ENCODE results near the gene SIVA1.

Gene SIVA1

GRCh38 chr14:104757681-104758392 lies 4.9 kb downstream of the SIVA1 start:
- TF ChIP-seq GATA1 (IDR thresholded peaks at IDR 0.05; ENCODE audit: low read depth, low read length) (no peak), POLR2A (IDR thresholded peaks at IDR 0.05; ENCODE audit: low read length) (no peak)
- DNase-seq, result no peak

GRCh38 chr14:104758981-104759969 lies 6.3 kb downstream of the SIVA1 start:
- no peak for DNase-seq
- TF ChIP-seq POLR2A (IDR thresholded peaks at IDR 0.05; ENCODE audit: low read length) (no peak), GATA1 (IDR thresholded peaks at IDR 0.05; ENCODE audit: low read depth, low read length) (no peak)

- no peak for DNase-seq
- TF ChIP-seq POLR2A (IDR thresholded peaks at IDR 0.05; ENCODE audit: low read length) (no peak), GATA1 (IDR thresholded peaks at IDR 0.05; ENCODE audit: low read depth, low read length) (no peak)
Measured at GRCh38 chr14:104765517-104765916, 12.6 kb downstream of the SIVA1 start.

DNA sequence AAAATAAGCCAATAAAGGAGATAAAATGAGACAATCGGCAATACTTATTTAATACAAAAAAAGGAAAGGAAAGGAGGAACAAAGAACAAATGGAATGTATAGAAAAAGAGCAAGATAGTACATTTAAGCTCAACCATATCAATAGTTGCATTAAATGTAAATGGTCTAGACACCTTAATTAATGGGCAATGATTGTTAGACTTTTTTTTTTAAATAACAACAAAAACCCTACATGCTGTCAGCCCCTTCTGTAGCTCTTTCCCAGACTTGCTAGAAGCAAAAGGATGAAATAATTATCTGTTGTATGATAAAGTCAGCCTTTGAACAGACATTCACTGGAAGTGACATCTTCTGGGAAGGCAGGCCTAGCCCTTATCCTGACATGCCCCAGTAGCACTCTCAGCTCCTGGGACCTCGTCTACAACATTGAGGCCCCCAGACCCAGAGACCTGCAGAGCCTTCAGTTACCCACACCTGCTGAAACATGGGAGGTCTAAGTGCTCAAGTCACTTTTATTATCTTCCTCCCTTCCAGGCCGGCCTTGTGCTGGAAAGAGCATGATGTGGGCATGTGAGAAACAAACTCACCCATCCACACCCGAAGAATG lies 13.4 kb downstream of the SIVA1 start:
- TF ChIP-seq GATA1 (IDR thresholded peaks at IDR 0.05; ENCODE audit: low read depth, low read length) (no peak), POLR2A (IDR thresholded peaks at IDR 0.05; ENCODE audit: low read length) (no peak)
- DNase-seq, result no peak

GRCh38 chr14:104766863-104767633 lies 14.1 kb downstream of the SIVA1 start:
- no peak for DNase-seq
- TF ChIP-seq POLR2A (IDR thresholded peaks at IDR 0.05; ENCODE audit: low read length) (no peak), GATA1 (IDR thresholded peaks at IDR 0.05; ENCODE audit: low read depth, low read length) (no peak)

- TF ChIP-seq POLR2A (IDR thresholded peaks at IDR 0.05; ENCODE audit: low read length) (no peak), GATA1 (IDR thresholded peaks at IDR 0.05; ENCODE audit: low read depth, low read length) (no peak)
- DNase-seq, result no peak
Measured at GRCh38 chr14:104767634-104767918, 14.6 kb downstream of the SIVA1 start.

GRCh38 chr14:104768437-104769323 lies 15.7 kb downstream of the SIVA1 start:
- TF ChIP-seq POLR2A (IDR thresholded peaks at IDR 0.05; ENCODE audit: low read length), result no peak
- no peak for TF ChIP-seq GATA1 (IDR thresholded peaks at IDR 0.05; ENCODE audit: low read depth, low read length)
- peak; percentile 84 to 91 for DNase-seq

DNA sequence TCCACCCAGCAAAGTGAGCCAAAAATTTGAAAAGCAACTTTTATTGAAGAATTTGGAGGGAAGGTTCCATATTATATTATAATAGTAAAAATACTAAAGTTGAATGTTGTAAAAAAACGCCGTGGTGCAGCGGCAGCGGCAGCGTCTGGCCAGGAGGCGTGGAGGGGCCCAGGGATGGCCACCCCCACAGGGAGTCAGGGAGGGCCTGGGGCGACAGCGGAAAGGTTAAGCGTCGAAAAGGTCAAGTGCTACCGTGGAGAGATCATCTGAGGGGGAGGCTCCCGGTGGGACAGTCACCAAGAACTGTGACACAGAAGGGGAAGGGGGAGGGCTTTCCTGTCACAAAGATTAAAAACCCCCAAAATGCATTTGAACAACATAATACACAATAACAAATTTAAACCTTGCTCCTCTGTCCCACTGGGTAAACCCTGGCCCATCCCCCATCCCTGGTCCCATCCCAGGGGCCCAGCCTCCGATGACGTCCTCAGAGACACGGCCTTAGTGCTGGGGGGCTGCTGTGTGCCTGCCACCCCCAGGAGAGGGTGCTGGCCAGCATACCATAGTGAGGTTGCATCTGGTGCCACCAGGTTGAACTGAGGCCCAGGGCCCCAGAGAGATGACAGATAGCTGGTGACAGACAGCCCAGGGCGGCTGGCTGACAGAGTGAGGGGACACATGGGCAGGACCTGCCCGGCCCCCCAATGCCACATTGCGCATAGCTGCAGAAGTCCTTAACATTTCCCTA lies 16.6 kb downstream of the SIVA1 start:
- TF ChIP-seq POLR2A (IDR thresholded peaks at IDR 0.05; ENCODE audit: low read length), result no peak
- TF ChIP-seq GATA1 (IDR thresholded peaks at IDR 0.05; ENCODE audit: low read depth, low read length), result no peak

DNA sequence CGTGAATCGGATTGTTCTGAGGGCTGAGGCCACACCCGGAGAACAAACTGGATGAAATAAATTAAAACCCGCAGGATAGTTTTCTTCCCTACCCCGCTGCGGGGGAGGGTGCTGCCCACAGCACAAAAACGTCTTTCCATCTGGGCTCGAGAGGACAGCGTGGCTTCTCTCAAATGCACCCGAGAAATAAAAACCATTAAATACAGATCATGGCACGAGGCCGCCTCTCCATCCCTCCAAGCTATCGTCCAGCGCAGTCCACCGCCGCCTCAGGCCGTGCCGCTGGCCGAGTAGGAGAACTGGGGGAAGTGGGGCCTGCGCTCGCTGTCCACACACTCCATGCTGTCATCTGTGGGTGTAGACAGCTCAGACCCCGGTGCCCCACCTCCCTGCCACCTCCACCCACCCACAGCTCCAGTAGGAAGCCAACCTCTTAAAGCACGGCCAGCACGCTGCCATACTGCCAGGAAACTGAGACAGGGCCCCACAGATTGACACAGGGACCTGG lies 17.2 kb downstream of the SIVA1 start:
- DNase-seq, result no peak
- TF ChIP-seq GATA1 (IDR thresholded peaks at IDR 0.05; ENCODE audit: low read depth, low read length) (no peak), POLR2A (IDR thresholded peaks at IDR 0.05; ENCODE audit: low read length) (no peak)

More for the DNA sequence above, 16.6 kb downstream of the SIVA1 start:
- DNase-seq, result no peak

- DNase-seq, result peak; percentile 37 to 43
- no peak for TF ChIP-seq POLR2A (IDR thresholded peaks at IDR 0.05; ENCODE audit: low read length)
- TF ChIP-seq GATA1 (IDR thresholded peaks at IDR 0.05; ENCODE audit: low read depth, low read length), result no peak
Measured at GRCh38 chr14:104770851-104771272, 17.9 kb downstream of the SIVA1 start.

DNA sequence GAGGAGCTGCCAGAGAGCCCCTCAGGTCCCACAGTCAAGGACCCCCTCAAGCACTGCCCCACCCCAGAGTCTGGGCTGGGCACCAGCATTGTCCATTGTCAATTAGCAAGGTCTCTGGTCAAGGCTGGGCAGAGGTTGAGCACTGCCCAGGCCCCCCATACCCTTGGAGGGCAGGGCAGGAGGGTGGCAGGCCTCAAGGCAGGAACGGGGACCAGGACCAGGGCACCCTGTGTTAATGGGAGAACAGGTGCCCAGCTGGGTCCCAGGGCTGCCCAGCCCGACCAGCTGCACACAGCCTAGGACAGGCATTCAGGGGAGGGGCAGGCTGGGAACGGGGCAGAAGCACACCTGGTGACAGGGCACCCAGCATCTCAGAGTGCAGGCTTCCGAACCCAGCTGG lies 18.4 kb downstream of the SIVA1 start:
- TF ChIP-seq POLR2A (IDR thresholded peaks at IDR 0.05; ENCODE audit: low read length), result no peak
- TF ChIP-seq GATA1 (IDR thresholded peaks at IDR 0.05; ENCODE audit: low read depth, low read length), result no peak
- DNase-seq, result no peak

Data from erythroblast (primary cell).